HepG2 (cell line): ENCODE results near the gene LMBRD2. TPM values are rescaled to one million over a fixed set of nuclear protein-coding genes. Genes with fewer than 3 reads are reported as not detected.

Experiments
- ATAC-seq: fragments of 200-7000 bp; cut with Tn5 transposase; 3 replicates; pipeline ENCODE4 v1.9.1; 2020; ENCODE audit warnings: mild to moderate bottlenecking, moderate library complexity
- BruUV-seq: library from RNA; stranded (reverse); fragments of 400-500 nt; replicated peaks from 2 replicates; lab custom pipeline; 2021; lab: Mats Ljungman, UMichigan
- CTCF ChIA-PET: fragments of 300-600 bp; formaldehyde crosslinking; extraction: SDS; loops from one replicate; lab custom pipeline; 2021; ENCODE audit warnings: low total read pairs, inconsistent platforms, low intra/inter-chr PET ratio; lab: Yijun Ruan, JAX
- POLR2A ChIA-PET: fragments of 350-600 bp; sonication (Branson Sonifier 250); formaldehyde crosslinking; loops from one replicate; lab custom pipeline; 2020; ENCODE audit warnings: antibody characterized with exemption, inconsistent platforms; lab: Yijun Ruan, JAX
- DNase-seq: peaks from one replicate; pipeline ENCODE4 v3.0.0-alpha.2; 2015; ENCODE audit warnings: low spot score
- FAIRE-seq: peaks from 3 replicates; lab custom pipeline; 2011; peaks lifted over from hg19 to GRCh38; lab: Jason Lieb, UNC
- H2AFZ ChIP-seq: one replicate; pipeline ENCODE4 v1.6.1; 2011; ENCODE audit warnings: low read length, inconsistent platforms
- H3K27ac ChIP-seq: fragments of 300-600 bp; 3 replicates; pipeline ENCODE4 v1.8.0; 2011; ENCODE audit warnings: mixed run types, mild to moderate bottlenecking, mixed read lengths, low read length, inconsistent platforms; ENCODE audit not compliant: insufficient read depth; ENCODE audit errors: extremely low read length
- H3K27me3 ChIP-seq, 2 experiments: fragments of 200-600 bp in 1 of 2; 2 replicates in 1 of 2; 3 replicates in 1 of 2; pipeline versions ENCODE4 v1.6.0 to v1.8.0; 2011; ENCODE audit warnings: low read length in 2 of 2, mild to moderate bottlenecking in 2 of 2, moderate library complexity in 2 of 2, inconsistent platforms in 1 of 2; ENCODE audit not compliant: insufficient read depth in 2 of 2, control insufficient read depth in 1 of 2
- H3K36me3 ChIP-seq, 2 experiments: fragments of 200-600 bp in 1 of 2; replicated peaks in 1 of 2; 2 replicates in 1 of 2; 3 replicates in 1 of 2; pipeline versions ENCODE4 v1.5.1 to v1.8.0; 2011; ENCODE audit warnings: low read length in 2 of 2, inconsistent platforms in 1 of 2; ENCODE audit not compliant: insufficient read depth in 2 of 2, control insufficient read depth in 1 of 2
- H3K4me1 ChIP-seq: 2 replicates; pipeline ENCODE4 v1.5.1; 2012; ENCODE audit warnings: low read length, inconsistent platforms; ENCODE audit not compliant: insufficient read depth
- H3K4me2 ChIP-seq: 2 replicates; pipeline ENCODE4 v1.6.0; 2011; ENCODE audit warnings: low read depth, low read length, inconsistent platforms
- H3K4me3 ChIP-seq, 3 experiments: fragments of 200-600 bp in 1 of 3; sonication (generic), shearing (Covaris generic) in 1 of 3; replicated peaks in 1 of 3; 2 replicates each; pipeline ENCODE4 v1.5.1; 2011 to 2016; ENCODE audit warnings: low read length in 3 of 3, inconsistent platforms in 2 of 3, low read depth in 2 of 3, mild to moderate bottlenecking in 2 of 3, control low read depth in 1 of 3, mixed read lengths in 1 of 3; ENCODE audit not compliant: insufficient read depth in 1 of 3
- H3K79me2 ChIP-seq: one replicate; pipeline ENCODE4 v1.6.1; 2011; ENCODE audit warnings: low read length, inconsistent platforms; ENCODE audit not compliant: insufficient read depth
- H3K9ac ChIP-seq: 2 replicates; pipeline ENCODE4 v1.6.0; 2011; ENCODE audit warnings: mild to moderate bottlenecking, low read depth, low read length, inconsistent platforms; ENCODE audit not compliant: insufficient read depth
- H3K9me3 ChIP-seq: 2 replicates; pipeline ENCODE4 v1.5.1; 2012; ENCODE audit warnings: mild to moderate bottlenecking, low read length
- H4K20me1 ChIP-seq: 2 replicates; pipeline ENCODE4 v1.6.0; 2011; ENCODE audit warnings: inconsistent platforms, mild to moderate bottlenecking, low read length, moderate library complexity; ENCODE audit not compliant: insufficient read depth
- ATF7 ChIP-seq, 2 experiments: fragments of 450-650 bp in 1 of 2; sonication (generic) in 1 of 2; formaldehyde crosslinking in 1 of 2; IDR thresholded peaks; 2 replicates each; pipeline versions ENCODE4 v1.4.0 to v1.6.1; 2016 to 2020; ENCODE audit warnings: antibody characterized with exemption in 1 of 2, mild to moderate bottlenecking in 1 of 2, missing genetic modification reagents in 1 of 2
- EHMT2 ChIP-seq: fragments of 200-600 bp; sonication (generic); IDR thresholded peaks from 2 replicates; pipeline ENCODE4 v1.7.0; 2017; ENCODE audit warnings: antibody characterized with exemption, low read depth, low read length, borderline replicate concordance
- FOSL2 ChIP-seq: sonication (generic); formaldehyde crosslinking; IDR thresholded peaks from 2 replicates; pipeline ENCODE4 v1.4.0; 2020; ENCODE audit warnings: missing genetic modification reagents
- FOXA1 ChIP-seq, 2 experiments: fragments of 450-650 bp in 1 of 2; sonication (generic) in 1 of 2; formaldehyde crosslinking in 1 of 2; IDR thresholded peaks; 2 replicates each; pipeline versions ENCODE4 v1.4.0 to v1.6.1; 2016 to 2020; ENCODE audit warnings: missing genetic modification reagents in 1 of 2
- FOXA3 ChIP-seq: IDR thresholded peaks from 2 replicates; pipeline ENCODE4 v1.6.1; 2016; ENCODE audit warnings: missing genetic modification reagents, missing compliant biosample characterization
- HNF4A ChIP-seq: sonication (generic); formaldehyde crosslinking; IDR thresholded peaks from 2 replicates; pipeline ENCODE4 v1.4.0; 2020; ENCODE audit warnings: missing genetic modification reagents
- JARID2 ChIP-seq: sonication (generic); formaldehyde crosslinking; IDR thresholded peaks from 2 replicates; pipeline ENCODE4 v1.8.1; 2023; ENCODE audit warnings: missing genetic modification reagents, inconsistent platforms; ENCODE audit not compliant: insufficient replicate concordance
- JUNB ChIP-seq: sonication (generic); formaldehyde crosslinking; IDR thresholded peaks from 2 replicates; pipeline ENCODE4 v1.8.0; 2022; ENCODE audit warnings: missing genetic modification reagents, mild to moderate bottlenecking, borderline replicate concordance
- NR2F1 ChIP-seq, 2 experiments: fragments of 450-650 bp in 1 of 2; formaldehyde crosslinking in 1 of 2; IDR thresholded peaks; 2 replicates each; pipeline versions ENCODE4 v1.5.0 to v1.6.1; 2016 to 2020; ENCODE audit warnings: mild to moderate bottlenecking in 1 of 2, missing compliant biosample characterization in 1 of 2, missing genetic modification reagents in 1 of 2, moderate library complexity in 1 of 2
- ZBTB1 ChIP-seq: sonication (generic); formaldehyde crosslinking; IDR thresholded peaks from 2 replicates; pipeline ENCODE4 v1.4.0; 2020; ENCODE audit warnings: missing genetic modification reagents, borderline replicate concordance
- ZNF20 ChIP-seq: sonication (generic); formaldehyde crosslinking; IDR thresholded peaks from 2 replicates; pipeline ENCODE4 v1.4.0; 2020; ENCODE audit warnings: mild to moderate bottlenecking, moderate library complexity, missing genetic modification reagents
- ZNF572 ChIP-seq: sonication (generic); formaldehyde crosslinking; IDR thresholded peaks from 2 replicates; pipeline ENCODE4 v1.5.1; 2020; ENCODE audit warnings: mild to moderate bottlenecking, missing genetic modification reagents
- WGBS: methylation state at CpG from one replicate; pipeline ENCODE4 v1.1.6; 2017; ENCODE audit warnings: low lambda C conversion rate; 5-methylcytosine and 5-hydroxymethylcytosine counted together
- in situ Hi-C: cut with HindIII; loops from 2 replicates; pipeline ENCODE4 v1.10.0; 2017; ENCODE audit warnings: low pct_unique_long_range_greater_than_20kb; ENCODE audit not compliant: extremely low pct_ligation_motif_present
- intact Hi-C: fragments of 100-400 bp; cut with micrococcal nuclease; formaldehyde crosslinking; loops from one replicate; pipeline ENCODE4 v1.10.0; 2022; ENCODE audit not compliant: unreplicated experiment
- polyA plus RNA-seq, 8 experiments: library from polyadenylated mRNA; depleted of rRNA in 3 of 8; stranded (reverse) in 7 of 8; unstranded in 1 of 8; fragments of >200 nt; fragmentation: Illumina TruSeq in 4 of 8; extraction: Trizol in 4 of 8; gene quantifications; 2 replicates each; pipeline versions ENCODE4 v1.2.1 to v1.2.3, GENCODE V29; 2011 to 2016; ENCODE audit warnings: low read depth in 4 of 8, missing spikeins in 1 of 8, mixed read lengths in 1 of 8; ENCODE audit not compliant: insufficient read depth in 1 of 8
- total RNA-seq, 5 experiments: library from RNA; depleted of rRNA; stranded (reverse); fragments of >200 nt; fragmentation: Illumina TruSeq; extraction: Trizol; gene quantifications; 2 replicates each; pipeline ENCODE4 v1.2.3, GENCODE V29; 2016; ENCODE audit warnings: low read depth in 1 of 5
- TF ChIP-seq, protein P1 (sequence below): fragments of 450-650 bp; IDR thresholded peaks from 2 replicates; pipeline ENCODE4 v1.6.1; 2016

The LMBRD2 gene
- total and polyA plus RNA-seq, 2 of the 13 experiments (the other 11 are each of a cell fraction or from before 2014, with no cell fraction given), result 2.0 to 4.7 TPM

DNA sequence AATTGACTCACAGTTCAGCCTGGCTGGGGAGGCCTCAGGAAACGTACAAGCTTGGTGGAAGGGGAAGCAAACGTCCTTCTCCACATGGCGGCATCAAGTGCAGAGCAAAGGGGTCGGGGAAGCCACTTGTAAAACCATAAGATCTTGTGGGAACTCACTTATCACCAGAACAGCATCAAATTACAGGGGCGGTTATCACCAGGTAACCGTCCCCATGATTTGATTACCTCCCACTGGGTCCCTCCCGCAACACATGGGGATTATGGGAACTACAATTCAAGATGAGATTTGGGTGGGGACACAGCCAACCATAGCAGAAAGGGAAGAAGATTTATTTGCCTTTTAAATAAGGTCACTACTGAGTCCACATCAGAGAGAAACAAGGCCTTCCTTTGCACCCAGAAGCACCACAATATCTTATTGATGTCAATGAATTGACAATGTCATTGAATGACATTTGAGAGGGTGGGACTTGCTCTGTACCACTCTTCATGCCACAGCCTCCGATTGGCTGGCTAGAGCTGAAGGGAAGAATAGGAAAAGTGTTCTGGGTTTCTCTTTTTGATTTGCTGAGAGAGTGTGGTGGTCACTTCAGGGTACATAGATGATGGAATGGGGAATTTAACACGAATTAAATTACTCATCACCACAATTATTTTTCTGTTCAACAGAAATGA is 11.3 kb upstream of the LMBRD2 start (continued):
- TF ChIP-seq ZNF20 (CRISPR knock-in tag), result no peak
- no peak for TF ChIP-seq ZNF572 (CRISPR knock-in tag)

DNA sequence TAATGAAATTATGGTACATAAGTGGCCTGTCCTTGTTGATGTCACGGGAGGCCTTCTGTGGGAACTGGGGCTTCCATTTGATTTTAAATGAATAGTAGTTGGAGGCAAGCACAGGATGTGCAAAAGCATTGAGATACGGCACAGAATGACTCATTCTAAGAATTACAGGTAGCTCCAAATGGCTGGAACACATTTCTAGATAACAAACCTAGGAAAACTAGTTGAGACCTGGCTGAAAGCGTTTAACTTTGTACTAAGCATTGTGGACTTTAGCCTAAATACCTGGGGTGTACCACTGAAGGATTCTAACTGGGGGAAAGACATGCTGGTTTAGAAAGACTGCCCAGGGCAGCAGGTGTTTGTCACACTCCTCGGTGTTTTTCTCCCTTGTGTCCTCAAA is 9.7 kb upstream of the LMBRD2 start:
- in situ Hi-C loops, result no loop called here
- no TSS peak for BruUV-seq
- POLR2A ChIA-PET, result interaction anchor here (1.1 to 1.9 kb wide), 3 partner anchors 10 to 82 kb away, joined by 4 to 8 read pairs (median 7); partner anchors contain the start of genes LMBRD2 and SKP2

DNA sequence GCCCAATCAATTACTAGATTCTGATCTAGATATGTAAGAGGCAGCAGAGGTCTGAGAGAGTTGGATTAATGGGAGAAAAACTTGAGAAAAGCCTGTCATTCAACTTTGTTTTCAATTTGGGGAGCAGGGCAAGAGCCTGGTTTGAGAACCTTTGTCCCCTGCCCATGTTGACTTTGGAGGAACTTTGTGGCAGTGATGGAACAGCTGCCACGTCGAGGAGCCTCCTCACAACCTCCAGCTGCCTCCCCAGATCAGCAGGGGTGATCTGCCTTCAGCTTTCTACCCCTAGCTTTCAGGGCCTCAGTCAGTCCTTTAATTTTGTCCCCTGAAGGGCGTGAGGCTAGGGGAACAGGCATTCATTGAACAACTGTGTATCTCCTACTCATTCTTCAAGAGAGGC is 8.9 kb upstream of the LMBRD2 start:
- H3K4me3 ChIP-seq, result no peak overlapping the region
- no peak overlapping the region for H3K9ac ChIP-seq
- FAIRE-seq, result no peak
- TF ChIP-seq HNF4A (CRISPR knock-in tag) (peak; percentile 38; the same call in 1 of the 2 replicates), FOXA3 (peak; percentile 36; the same call in 1 of the 2 replicates), JUNB (no peak), FOXA1 (IDR thresholded peaks at IDR 0.05) (no peak), FOXA1 (CRISPR knock-in tag; IDR thresholded peaks at IDR 0.05) (peak; percentile 34; the same call in 1 of the 2 replicates), FOSL2 (CRISPR knock-in tag) (no peak), NR2F1 (CRISPR knock-in tag; IDR thresholded peaks at IDR 0.05) (no peak)
- TF ChIP-seq, protein P1, sequence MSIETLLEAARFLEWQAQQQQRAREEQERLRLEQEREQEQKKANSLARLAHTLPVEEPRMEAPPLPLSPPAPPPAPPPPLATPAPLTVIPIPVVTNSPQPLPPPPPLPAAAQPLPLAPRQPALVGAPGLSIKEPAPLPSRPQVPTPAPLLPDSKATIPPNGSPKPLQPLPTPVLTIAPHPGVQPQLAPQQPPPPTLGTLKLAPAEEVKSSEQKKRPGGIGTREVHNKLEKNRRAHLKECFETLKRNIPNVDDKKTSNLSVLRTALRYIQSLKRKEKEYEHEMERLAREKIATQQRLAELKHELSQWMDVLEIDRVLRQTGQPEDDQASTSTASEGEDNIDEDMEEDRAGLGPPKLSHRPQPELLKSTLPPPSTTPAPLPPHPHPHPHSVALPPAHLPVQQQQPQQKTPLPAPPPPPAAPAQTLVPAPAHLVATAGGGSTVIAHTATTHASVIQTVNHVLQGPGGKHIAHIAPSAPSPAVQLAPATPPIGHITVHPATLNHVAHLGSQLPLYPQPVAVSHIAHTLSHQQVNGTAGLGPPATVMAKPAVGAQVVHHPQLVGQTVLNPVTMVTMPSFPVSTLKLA, result no peak
- no peaks in the 10 kb centered on the region; the same call in 1 of the 2 replicates for H4K20me1 ChIP-seq
- H3K9me3 ChIP-seq, result no peaks in the 10 kb centered on the region
- POLR2A ChIA-PET, result interaction anchor here (1.3 to 1.9 kb wide), 3 partner anchors 9 to 21 kb away, joined by 3 to 8 read pairs (median 7); partner anchors contain the start of genes LMBRD2 and SKP2
- H2AFZ ChIP-seq, result no peak overlapping the region
- peak overlapping the region; percentile 9 for H3K27ac ChIP-seq
- BruUV-seq, result no TSS peak
- intact Hi-C loops, result no loop called here
- peaks cover 63% of the 10 kb centered on the region for H3K4me1 ChIP-seq
- peak; percentile 45 for ATAC-seq
- CTCF ChIA-PET, result no interaction called here
- peaks cover 22 to 90% of the 10 kb centered on the region in 2 experiments for H3K36me3 ChIP-seq
- H3K4me2 ChIP-seq, result peak overlapping the region; percentile 21; the same call in 1 of the 2 replicates
- in situ Hi-C loops, result no loop called here
- DNase-seq, result no peak
- 40% methylated on average over 3 of the region's 3 CpGs for WGBS
- peaks cover 30% of the 10 kb centered on the region for H3K79me2 ChIP-seq
- no peaks in the 10 kb centered on the region for H3K27me3 ChIP-seq

More for the DNA sequence above, 9.7 kb upstream of the LMBRD2 start:
- no peak overlapping the region for H3K4me3 ChIP-seq
- 96% methylated on average over 4 of the region's 4 CpGs for WGBS
- intact Hi-C loops, result no loop called here
- no peak for FAIRE-seq
- peaks cover 55% of the 10 kb centered on the region for H3K4me1 ChIP-seq
- H4K20me1 ChIP-seq, result no peaks in the 10 kb centered on the region; the same call in 1 of the 2 replicates
- H3K4me2 ChIP-seq, result no peak overlapping the region
- ATAC-seq, result no peak
- no peak overlapping the region for H2AFZ ChIP-seq
- no peaks in the 10 kb centered on the region for H3K27me3 ChIP-seq
- TF ChIP-seq JARID2 (CRISPR knock-in tag), result no peak
- TF ChIP-seq EHMT2, result no peak
- TF ChIP-seq ATF7 (IDR thresholded peaks at IDR 0.05), result no peak
- no peak for TF ChIP-seq ATF7 (CRISPR knock-in tag; IDR thresholded peaks at IDR 0.05)
- no peak for TF ChIP-seq ZBTB1 (CRISPR knock-in tag)
- peaks cover 27% of the 10 kb centered on the region for H3K79me2 ChIP-seq
- no peak overlapping the region for H3K27ac ChIP-seq
- peaks cover 21 to 93% of the 10 kb centered on the region in 2 experiments for H3K36me3 ChIP-seq
- CTCF ChIA-PET, result no interaction called here
- no peaks in the 10 kb centered on the region for H3K9me3 ChIP-seq
- no peak for DNase-seq
- H3K9ac ChIP-seq, result no peak overlapping the region
